Measurements from ENCODE around the gene IGFBPL1. TPM values are rescaled to one million over a fixed set of nuclear protein-coding genes. Genes with fewer than 3 reads are reported as not detected.
"Not testable (repeated sequence)": the region's sequence is repeated elsewhere in the genome, so short reads cannot be mapped to it uniquely, and the experiment has no call there.

The IGFBPL1 gene
- total RNA-seq, 1 experiment from 2014 or later, result 37.9 TPM

- Histone ChIP-seq H4K91ac (ENCODE audit: insufficient read length, low read depth, low read length) (no peak overlapping the region), H3K27ac (ENCODE audit: insufficient read length, low read depth, low read length) (no peak overlapping the region), H3K9ac (ENCODE audit: extremely low read depth, insufficient read length, low read length) (no peak overlapping the region), H2AK5ac (ENCODE audit: insufficient read length, low read length) (no peak overlapping the region), H3K9me3 (ENCODE audit: control insufficient read depth, low read depth, low read length) (no peaks in the 10 kb centered on the region), H4K5ac (ENCODE audit: insufficient read length, low read depth, low read length) (no peak overlapping the region), H2BK5ac (ENCODE audit: insufficient read length, low read length) (no peak overlapping the region), H3K23ac (ENCODE audit: insufficient read length, low read depth, low read length) (no peak overlapping the region), H2BK20ac (ENCODE audit: low read depth, low read length, poor library complexity, severe bottlenecking) (no peak overlapping the region), H4K8ac (replicated peaks; ENCODE audit: insufficient read length, low read depth, low read length) (no peak overlapping the region), H2BK120ac (ENCODE audit: low read depth, low read length, poor library complexity, severe bottlenecking) (no peak overlapping the region), H3K18ac (ENCODE audit: insufficient read length, low read depth, low read length) (no peak overlapping the region), H3K79me2 (ENCODE audit: insufficient read depth, low read length) (no peaks in the 10 kb centered on the region), H3K4me2 (ENCODE audit: insufficient read depth, insufficient read length, low read length) (no peak overlapping the region), H2BK12ac (ENCODE audit: insufficient read length, low read depth, low read length) (peak overlapping the region; percentile 29), H3K27me3 (ENCODE audit: insufficient read depth, low read length) (peaks cover 2% of the 10 kb centered on the region; the same call in 1 of the 2 replicates), H2AFZ (ENCODE audit: low read length) (no peak overlapping the region), H3K79me1 (ENCODE audit: insufficient read depth, low read depth, low read length, poor library complexity, severe bottlenecking) (no peaks in the 10 kb centered on the region), H3T11ph (ENCODE audit: low read length) (no peak overlapping the region), H3K23me2 (ENCODE audit: insufficient read length, low read depth, low read length, poor library complexity, severe bottlenecking) (no peaks in the 10 kb centered on the region), H4K20me1 (ENCODE audit: control insufficient read depth, insufficient read depth, insufficient read length) (no peaks in the 10 kb centered on the region), H3K4me1 (ENCODE audit: insufficient read depth, low read length) (peaks cover 3% of the 10 kb centered on the region; the same call in 1 of the 2 replicates), H3K4ac (ENCODE audit: low read depth, low read length) (no peak overlapping the region), H3K14ac (ENCODE audit: insufficient read depth, low read length) (0 out of 2 replicates have a peak overlapping the region, but pooled peaks have one; percentile 23), H3K56ac (ENCODE audit: insufficient read length, low read depth, low read length) (no peak overlapping the region), H2BK15ac (ENCODE audit: low read depth, low read length) (no peak overlapping the region)
- no peak for DNase-seq
- H3K36me3 Mint-ChIP-seq (ENCODE audit: insufficient read depth in 1 of 3, low read depth in 3 of 3), result peaks cover 1 to 13% (median 8%) of the 10 kb centered on the region in 3 experiments; a peak in 5 of 7 replicates
- no peak overlapping the region for H3K4me3 Mint-ChIP-seq
- peaks cover 24 to 34% of the 10 kb centered on the region in 2 experiments for H3K4me1 Mint-ChIP-seq
- WGBS (ENCODE audit: extremely low coverage, insufficient read length, low lambda C conversion rate), result no CpG with 5 or more reads among the region's 6 CpGs
- H3K27me3 Mint-ChIP-seq (ENCODE audit: low read depth), result peaks cover 63% of the 10 kb centered on the region
- peaks cover 21 to 22% of the 10 kb centered on the region in 2 experiments for H3K9me3 Mint-ChIP-seq
- peak overlapping the region; percentile 81 to 95 (median 93) for H3K27ac Mint-ChIP-seq
- no peak; the same call in 2 of the 3 replicates for TF ChIP-seq CTCF (conservative IDR thresholded peaks at IDR 0.05)
Observed at GRCh38 chr9:38380230-38380871, 43.9 kb downstream of the IGFBPL1 start.

DNA sequence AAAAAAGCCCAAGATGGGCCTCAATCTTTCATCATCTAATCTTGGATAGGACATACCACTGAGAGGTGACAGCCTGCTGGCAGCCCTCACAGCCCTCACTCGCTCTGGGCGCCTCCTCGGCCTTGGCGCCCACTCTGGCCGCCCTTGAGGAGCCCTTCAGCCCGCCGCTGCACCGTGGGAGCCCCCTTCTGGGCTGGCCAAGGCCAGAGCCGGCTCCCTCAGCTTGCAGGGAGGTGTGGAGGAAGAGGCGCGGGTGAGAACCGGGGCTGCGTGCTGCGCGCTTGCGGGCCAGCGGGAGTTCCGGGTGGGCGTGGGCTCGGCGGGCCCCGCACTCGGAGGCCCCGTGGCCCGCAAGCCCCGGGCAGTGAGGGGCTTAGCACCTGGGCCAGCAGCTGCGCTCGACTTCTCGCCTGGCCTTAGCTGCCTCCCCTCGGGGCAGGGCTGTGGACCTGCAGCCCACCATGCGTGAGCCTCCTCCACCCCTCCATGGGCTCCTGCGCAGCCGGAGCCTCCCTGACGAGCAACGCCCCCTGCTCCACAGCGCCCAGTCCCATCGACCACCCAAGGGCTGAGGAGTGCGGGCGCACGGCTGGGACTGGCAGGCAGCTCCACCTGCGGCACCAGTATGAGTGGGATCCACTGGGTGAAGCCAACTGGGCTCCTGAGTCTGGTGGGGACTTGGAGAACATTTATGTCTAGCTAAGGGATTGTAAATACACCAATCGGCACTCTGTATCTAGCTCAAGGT, 46.7 kb downstream of the IGFBPL1 start:
- H2AFZ ChIP-seq (ENCODE audit: low read length); DNase-seq; H2BK15ac ChIP-seq (ENCODE audit: low read depth, low read length); H4K5ac ChIP-seq (ENCODE audit: insufficient read length, low read depth, low read length); H4K8ac ChIP-seq (replicated peaks; ENCODE audit: insufficient read length, low read depth, low read length); H3K4me3 Mint-ChIP-seq; H2BK5ac ChIP-seq (ENCODE audit: insufficient read length, low read length); H4K20me1 ChIP-seq (ENCODE audit: control insufficient read depth, insufficient read depth, insufficient read length); H3K4me1 ChIP-seq (ENCODE audit: insufficient read depth, low read length); H3K4ac ChIP-seq (ENCODE audit: low read depth, low read length); H3K9ac ChIP-seq (ENCODE audit: extremely low read depth, insufficient read length, low read length); H3K36me3 Mint-ChIP-seq (ENCODE audit: insufficient read depth in 1 of 3, low read depth in 3 of 3); H3K4me2 ChIP-seq (ENCODE audit: insufficient read depth, insufficient read length, low read length); H3T11ph ChIP-seq (ENCODE audit: low read length); H3K27ac ChIP-seq (ENCODE audit: insufficient read length, low read depth, low read length); H3K9me3 ChIP-seq (ENCODE audit: control insufficient read depth, low read depth, low read length); H3K27ac Mint-ChIP-seq; H3K9me3 Mint-ChIP-seq; H3K27me3 ChIP-seq (ENCODE audit: insufficient read depth, low read length); H3K79me2 ChIP-seq (ENCODE audit: insufficient read depth, low read length); H2BK20ac ChIP-seq (ENCODE audit: low read depth, low read length, poor library complexity, severe bottlenecking); H3K14ac ChIP-seq (ENCODE audit: insufficient read depth, low read length); H2AK5ac ChIP-seq (ENCODE audit: insufficient read length, low read length); H2BK12ac ChIP-seq (ENCODE audit: insufficient read length, low read depth, low read length); H3K23me2 ChIP-seq (ENCODE audit: insufficient read length, low read depth, low read length, poor library complexity, severe bottlenecking); H3K18ac ChIP-seq (ENCODE audit: insufficient read length, low read depth, low read length); H3K56ac ChIP-seq (ENCODE audit: insufficient read length, low read depth, low read length); H4K91ac ChIP-seq (ENCODE audit: insufficient read length, low read depth, low read length); H3K23ac ChIP-seq (ENCODE audit: insufficient read length, low read depth, low read length); H3K79me1 ChIP-seq (ENCODE audit: insufficient read depth, low read depth, low read length, poor library complexity, severe bottlenecking); H2BK120ac ChIP-seq (ENCODE audit: low read depth, low read length, poor library complexity, severe bottlenecking): not testable (repeated sequence)
- peaks cover 24 to 34% of the 10 kb centered on the region in 2 experiments for H3K4me1 Mint-ChIP-seq
- no CpG with 5 or more reads among the region's 42 CpGs for WGBS (ENCODE audit: extremely low coverage, insufficient read length, low lambda C conversion rate)
- H3K27me3 Mint-ChIP-seq (ENCODE audit: low read depth), result peaks cover 51% of the 10 kb centered on the region
